ENCODE data around the gene GPBP1.

GRCh38 chr5:57190593-57190992 is 16.7 kb downstream of the GPBP1 start:
- no peak for TF ChIP-seq EZH2phosphoT487 (IDR thresholded peaks at IDR 0.05; ENCODE audit: insufficient read depth, low read depth)
- no peak for TF ChIP-seq EZH2 (IDR thresholded peaks at IDR 0.05; ENCODE audit: insufficient read depth, poor library complexity, severe bottlenecking)

Measured in GM23248 (cell line).